ES-I3 (cell line): Measurements from ENCODE around the gene ATP12A.
"Not testable (repeated sequence)": the region's sequence is repeated elsewhere in the genome, so short reads cannot be mapped to it uniquely, and the experiment has no call there.

ENCODE experiments used
- H3K36me3 ChIP-seq: 2 replicates; pipeline ENCODE4 v1.6.1; 2013; ENCODE audit warnings: mild to moderate bottlenecking, low read length, control low read depth, moderate library complexity; ENCODE audit not compliant: insufficient read depth
- H3K4me1 ChIP-seq: 2 replicates; pipeline ENCODE4 v1.6.1; 2013; ENCODE audit warnings: mild to moderate bottlenecking, control low read depth, low read length; ENCODE audit not compliant: insufficient read depth
- H3K9ac ChIP-seq: 2 replicates; pipeline ENCODE4 v1.6.1; 2013; ENCODE audit warnings: low read depth, mild to moderate bottlenecking, low read length, moderate library complexity
- H3K9me3 ChIP-seq: 2 replicates; pipeline ENCODE4 v1.6.1; 2013; ENCODE audit warnings: mild to moderate bottlenecking, low read length, moderate library complexity; ENCODE audit not compliant: control insufficient read depth, insufficient read depth

ATP12A gene

DNA sequence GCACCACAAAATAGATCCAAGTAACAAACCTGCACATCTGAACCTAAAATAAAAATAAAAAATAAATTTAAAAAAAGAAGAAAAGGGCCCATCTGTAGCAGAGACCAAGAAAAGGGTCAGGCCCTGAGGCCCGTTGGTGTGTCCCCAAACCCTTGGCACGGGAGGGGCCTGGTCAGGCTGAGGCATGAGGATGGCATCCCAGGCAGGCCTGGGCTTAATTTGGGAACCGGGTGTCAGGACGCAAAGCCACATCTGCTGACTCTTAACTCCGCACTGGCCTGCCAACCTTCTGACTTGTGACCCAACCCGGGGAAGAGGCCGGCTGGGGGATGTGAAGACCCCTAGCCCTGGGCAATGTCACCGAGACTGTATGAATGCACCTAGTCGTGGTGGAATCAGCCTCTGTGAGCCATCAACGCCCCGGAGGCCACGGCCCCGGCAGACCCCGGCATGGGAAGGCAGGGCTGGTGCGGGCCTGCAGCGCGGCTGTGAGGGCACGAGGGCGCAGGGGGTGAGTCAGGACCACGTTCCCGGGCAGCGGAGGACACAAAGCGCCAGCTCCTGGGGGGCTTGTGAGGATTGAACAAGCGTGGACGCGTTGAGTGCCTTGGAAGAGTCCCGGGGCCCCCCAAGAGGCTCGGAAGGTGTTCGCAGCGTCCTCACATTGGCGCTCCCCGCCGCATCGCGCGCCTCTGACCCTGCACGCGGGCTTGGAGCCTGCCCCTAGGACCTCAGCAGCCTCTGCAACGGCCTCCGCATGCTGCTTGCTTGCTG lies 38.2 kb downstream of the ATP12A start:
- Histone ChIP-seq H3K4me1 (no peaks in the 10 kb centered on the region), H3K36me3 (no peaks in the 10 kb centered on the region), H3K9me3 (no peaks in the 10 kb centered on the region), H3K9ac (no peak overlapping the region)

DNA sequence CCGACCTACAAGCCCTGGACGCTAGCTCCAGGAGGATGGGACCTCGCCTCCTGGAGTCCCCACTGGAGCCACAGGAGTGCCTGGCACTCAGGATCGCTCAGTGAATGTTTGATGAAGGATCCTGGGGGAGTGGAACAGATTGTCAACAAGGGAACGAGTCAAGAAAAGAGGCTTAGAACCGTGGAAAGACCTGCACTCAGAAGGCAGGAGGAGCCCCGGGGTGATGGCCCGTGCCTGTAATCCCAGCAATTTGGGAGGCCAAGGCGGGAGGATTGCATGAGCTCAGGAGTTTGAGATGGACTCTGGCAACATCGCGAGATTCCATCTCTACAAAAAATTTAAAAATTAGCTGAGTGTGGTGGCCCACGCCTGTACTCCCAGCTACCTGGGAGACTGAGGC lies 38.9 kb downstream of the ATP12A start:
- H3K9ac ChIP-seq = no peak overlapping the region
- H3K36me3 ChIP-seq = no peaks in the 10 kb centered on the region
- H3K4me1 ChIP-seq = no peaks in the 10 kb centered on the region
- H3K9me3 ChIP-seq = no peaks in the 10 kb centered on the region

DNA sequence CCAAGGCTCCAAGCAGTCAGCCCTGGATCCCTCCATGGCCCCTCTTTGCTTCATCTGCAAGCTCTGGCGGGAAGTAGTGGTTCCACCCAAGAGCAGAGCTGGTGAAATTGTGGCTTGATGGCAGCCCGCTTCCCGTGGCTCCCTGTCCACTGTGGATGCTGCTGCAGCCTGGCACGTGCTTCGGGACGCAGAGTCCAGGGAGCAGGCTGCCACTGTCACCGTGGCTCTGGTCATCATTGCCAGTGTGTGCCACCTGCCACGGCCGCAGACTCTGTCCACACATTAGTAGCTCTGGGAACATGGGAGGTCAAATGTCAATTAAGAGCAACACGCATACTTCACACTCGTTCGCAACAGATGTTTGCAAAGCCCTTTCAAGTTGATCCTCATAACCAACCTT lies 43.0 kb downstream of the ATP12A start:
- Histone ChIP-seq H3K9ac (no peak overlapping the region), H3K4me1 (no peaks in the 10 kb centered on the region), H3K36me3 (no peaks in the 10 kb centered on the region), H3K9me3 (no peaks in the 10 kb centered on the region)

- Histone ChIP-seq H3K4me1 (no peaks in the 10 kb centered on the region), H3K36me3 (no peaks in the 10 kb centered on the region), H3K9ac (no peak overlapping the region), H3K9me3 (no peaks in the 10 kb centered on the region)
These were observed 44.5 kb downstream of the ATP12A start for GRCh38 chr13:24724714-24725113.

DNA sequence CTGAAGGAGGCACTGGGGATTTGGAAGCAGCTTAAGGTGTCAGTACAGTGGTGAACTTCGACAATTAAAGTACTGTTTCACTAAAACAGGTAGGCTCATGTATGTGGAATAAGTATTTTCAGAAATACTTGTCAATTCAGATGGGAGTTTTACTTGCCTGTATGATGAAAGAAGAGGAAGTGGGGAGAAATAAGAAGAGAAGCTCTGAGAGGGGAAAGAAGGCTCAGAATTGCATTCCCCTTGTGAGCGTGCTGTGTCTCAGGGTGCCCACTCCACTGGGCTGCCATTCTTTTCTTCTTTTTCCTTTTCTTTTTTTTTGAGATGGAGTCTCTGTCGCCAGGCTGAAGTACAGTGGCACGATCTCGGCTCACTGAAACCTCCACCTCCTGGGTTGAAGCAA lies 45.2 kb downstream of the ATP12A start:
- Histone ChIP-seq H3K36me3 (no peaks in the 10 kb centered on the region), H3K9me3 (no peaks in the 10 kb centered on the region), H3K4me1 (no peaks in the 10 kb centered on the region), H3K9ac (no peak overlapping the region)

- H3K36me3 ChIP-seq = no peaks in the 10 kb centered on the region
- H3K9ac ChIP-seq = no peak overlapping the region
- no peaks in the 10 kb centered on the region for H3K4me1 ChIP-seq
- H3K9me3 ChIP-seq = no peaks in the 10 kb centered on the region
These were observed 47.8 kb downstream of the ATP12A start for GRCh38 chr13:24727731-24728601.

DNA sequence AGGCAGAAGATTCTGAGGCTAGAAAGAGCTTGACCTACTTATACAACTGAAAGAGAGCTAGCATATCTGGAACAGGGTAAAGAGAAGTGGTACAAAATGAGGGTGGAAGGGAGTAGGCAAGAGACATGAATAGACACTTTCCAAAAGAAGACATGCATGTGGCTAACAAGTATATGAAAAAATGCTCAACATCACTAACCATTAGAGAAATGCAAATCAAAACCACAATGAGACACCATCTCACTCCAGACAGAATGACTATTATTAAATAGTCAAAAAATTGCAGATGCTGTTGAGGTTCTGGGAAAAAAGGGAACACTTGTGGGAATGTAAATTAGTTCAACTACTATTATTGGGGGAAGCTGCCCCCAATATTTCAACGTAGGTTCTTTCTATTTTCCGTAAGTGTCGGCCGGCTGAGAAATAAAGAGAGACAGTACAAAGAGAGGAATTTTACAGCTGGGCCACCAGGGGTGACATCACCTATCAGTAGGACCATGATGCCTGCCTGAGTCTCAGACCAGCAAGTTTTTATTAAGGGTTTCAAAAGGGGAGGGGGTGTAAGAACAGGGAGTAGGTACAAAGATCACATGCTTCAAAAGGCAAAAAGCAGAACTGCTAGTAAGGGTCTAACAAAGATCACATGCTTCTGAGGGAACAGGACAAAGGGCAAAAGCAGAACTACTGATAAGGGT lies 50.8 kb downstream of the ATP12A start:
- H3K9me3 ChIP-seq, H3K4me1 ChIP-seq, H3K9ac ChIP-seq: not testable (repeated sequence)

GRCh38 chr13:24734950-24735349 lies 54.7 kb downstream of the ATP12A start:
- no peaks in the 10 kb centered on the region for H3K36me3 ChIP-seq

More for the DNA sequence above, 50.8 kb downstream of the ATP12A start:
- H3K36me3 ChIP-seq = not testable (repeated sequence)

DNA sequence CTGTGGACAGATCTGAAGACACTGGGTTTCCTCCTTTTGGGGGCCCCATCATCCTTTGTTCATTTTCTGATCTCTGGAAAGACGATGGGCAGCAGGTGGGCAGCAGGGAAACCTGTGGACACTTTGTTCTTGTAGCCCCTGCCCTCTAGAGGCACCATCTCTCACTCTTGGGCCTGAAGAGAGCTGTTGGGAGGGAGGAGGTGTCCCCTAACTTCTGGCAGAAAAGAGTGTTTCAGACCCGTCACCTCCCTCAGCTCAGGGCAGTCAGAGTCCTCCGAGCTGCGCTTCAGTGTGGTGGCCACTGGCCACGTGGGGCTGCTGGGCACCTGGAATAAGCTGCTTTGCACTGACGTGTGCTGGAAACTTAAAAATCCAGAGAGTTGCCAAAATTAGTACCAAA lies 56.8 kb downstream of the ATP12A start:
- H3K9me3 ChIP-seq = no peaks in the 10 kb centered on the region
- peaks cover 4% of the 10 kb centered on the region; the same call in 1 of the 2 replicates for H3K4me1 ChIP-seq
- no peak overlapping the region for H3K9ac ChIP-seq
- no peaks in the 10 kb centered on the region for H3K36me3 ChIP-seq

More at GRCh38 chr13:24734950-24735349, 54.7 kb downstream of the ATP12A start:
- no peak overlapping the region for H3K9ac ChIP-seq
- no peaks in the 10 kb centered on the region for H3K9me3 ChIP-seq
- H3K4me1 ChIP-seq = no peaks in the 10 kb centered on the region

DNA sequence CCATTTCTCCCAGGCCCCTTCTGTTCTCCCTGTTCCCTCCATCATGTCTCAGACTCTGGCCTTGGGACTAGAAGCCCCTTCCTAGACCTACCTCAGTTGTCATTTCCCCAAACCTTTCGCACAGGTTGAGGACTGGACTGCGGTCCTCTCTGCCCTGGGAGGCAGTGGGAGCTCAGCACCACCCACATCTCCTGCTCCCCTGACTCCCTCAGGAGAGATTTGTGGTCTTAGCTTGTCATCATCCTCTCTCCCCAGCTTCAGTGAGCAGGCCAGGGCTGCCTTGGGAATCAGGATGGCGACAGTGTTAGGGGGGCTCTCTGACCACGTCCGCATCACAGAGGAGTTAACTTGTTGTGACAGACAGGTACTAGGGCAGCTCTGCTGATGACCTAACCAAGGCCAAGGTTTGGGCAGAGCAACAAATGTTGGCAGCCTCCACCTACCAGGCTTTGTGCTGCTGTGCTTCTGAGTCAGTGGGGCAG lies 58.2 kb downstream of the ATP12A start:
- Histone ChIP-seq H3K4me1 (peaks cover 7% of the 10 kb centered on the region; the same call in 1 of the 2 replicates), H3K9me3 (no peaks in the 10 kb centered on the region), H3K9ac (no peak overlapping the region), H3K36me3 (no peaks in the 10 kb centered on the region)

GRCh38 chr13:24740014-24740890 lies 60.0 kb downstream of the ATP12A start:
- no peak overlapping the region for H3K9ac ChIP-seq
- H3K36me3 ChIP-seq = no peaks in the 10 kb centered on the region

GRCh38 chr13:24741016-24741662 lies 60.9 kb downstream of the ATP12A start:
- Histone ChIP-seq H3K4me1 (peaks cover 7% of the 10 kb centered on the region; the same call in 1 of the 2 replicates), H3K9ac (no peak overlapping the region), H3K9me3 (no peaks in the 10 kb centered on the region), H3K36me3 (no peaks in the 10 kb centered on the region)

More at GRCh38 chr13:24740014-24740890, 60.0 kb downstream of the ATP12A start:
- Histone ChIP-seq H3K9me3 (no peaks in the 10 kb centered on the region), H3K4me1 (peaks cover 7% of the 10 kb centered on the region; the same call in 1 of the 2 replicates)

GRCh38 chr13:24741791-24742190 lies 61.6 kb downstream of the ATP12A start:
- Histone ChIP-seq H3K9ac (no peak overlapping the region), H3K4me1 (peaks cover 7% of the 10 kb centered on the region; the same call in 1 of the 2 replicates), H3K36me3 (no peaks in the 10 kb centered on the region), H3K9me3 (no peaks in the 10 kb centered on the region)
